ENCODE data around the gene PPP1R18.

PPP1R18 gene

GRCh38 chr6:30689022-30689865 is 2.8 kb upstream of the PPP1R18 start:
- DNase-seq (ENCODE audit: extremely low read depth in 1 of 2, low read depth in 1 of 2), result no peak

GRCh38 chr6:30688569-30688968 is 2.1 kb upstream of the PPP1R18 start:
- no peak for DNase-seq (ENCODE audit: extremely low read depth in 1 of 2, low read depth in 1 of 2)

GRCh38 chr6:30687659-30688431 is 1.4 kb upstream of the PPP1R18 start:
- no peak for DNase-seq (ENCODE audit: extremely low read depth in 1 of 2, low read depth in 1 of 2)

- DNase-seq (ENCODE audit: extremely low read depth in 1 of 2, low read depth in 1 of 2), result peak in 1 of 2 donors; percentile 57
Observed at GRCh38 chr6:30686908-30687658, 638 bp upstream of the PPP1R18 start.

- DNase-seq (ENCODE audit: extremely low read depth in 1 of 2, low read depth in 1 of 2), result no peak
Observed at GRCh38 chr6:30685157-30686008, 1.1 kb downstream of the PPP1R18 start.

- DNase-seq (ENCODE audit: extremely low read depth in 1 of 2, low read depth in 1 of 2), result peak in 1 of 2 donors; percentile 30
Observed at GRCh38 chr6:30684386-30685156, 1.9 kb downstream of the PPP1R18 start.

GRCh38 chr6:30683980-30684338 is 2.5 kb downstream of the PPP1R18 start:
- no peak for DNase-seq (ENCODE audit: extremely low read depth in 1 of 2, low read depth in 1 of 2)

- no peak for DNase-seq (ENCODE audit: extremely low read depth in 1 of 2, low read depth in 1 of 2)
Observed at GRCh38 chr6:30683183-30683979, 3.1 kb downstream of the PPP1R18 start.

GRCh38 chr6:30682143-30683117 is 4.0 kb downstream of the PPP1R18 start:
- DNase-seq (ENCODE audit: extremely low read depth in 1 of 2, low read depth in 1 of 2), result peak; percentile 67 to 71

- DNase-seq (ENCODE audit: extremely low read depth in 1 of 2, low read depth in 1 of 2), result no peak
Observed at GRCh38 chr6:30681766-30682142, 4.7 kb downstream of the PPP1R18 start.

GRCh38 chr6:30679765-30680535 is 6.5 kb downstream of the PPP1R18 start:
- DNase-seq (ENCODE audit: extremely low read depth in 1 of 2, low read depth in 1 of 2), result no peak

GRCh38 chr6:30678964-30679726 is 7.3 kb downstream of the PPP1R18 start:
- DNase-seq (ENCODE audit: extremely low read depth in 1 of 2, low read depth in 1 of 2), result peak; percentile 76 to 93

- no peak for DNase-seq (ENCODE audit: extremely low read depth in 1 of 2, low read depth in 1 of 2)
Observed at GRCh38 chr6:30676660-30677285, 9.7 kb downstream of the PPP1R18 start.

- peak; percentile 78 to 79 for DNase-seq (ENCODE audit: extremely low read depth in 1 of 2, low read depth in 1 of 2)
Observed at GRCh38 chr6:30672445-30673253, 13.8 kb downstream of the PPP1R18 start, which contains the start of gene DHX16. TSS of gene DHX16 (minus strand) at chr6:30673006. CDS start at chr6:30672841, 165 bp downstream.
